OCI-LY1 (cell line): Measurements from ENCODE around the gene RAPGEF4.

Experiments used
- EZH2 ChIP-seq: fragments of 200-600 bp; sonication (generic), shearing (Covaris generic); IDR thresholded peaks from 2 replicates; pipeline ENCODE4 v1.8.0; 2017; ENCODE audit warnings: borderline replicate concordance, mixed run types, mild to moderate bottlenecking, antibody characterized with exemption, low read length, moderate library complexity, mixed read lengths
- TF ChIP-seq, protein P1 (sequence below): fragments of 200-600 bp; sonication (generic), shearing (Covaris generic); IDR thresholded peaks from 2 replicates; pipeline ENCODE4 v1.5.1; 2017; ENCODE audit warnings: mild to moderate bottlenecking, antibody characterized with exemption, low read length, moderate library complexity, mixed read lengths

DNA sequence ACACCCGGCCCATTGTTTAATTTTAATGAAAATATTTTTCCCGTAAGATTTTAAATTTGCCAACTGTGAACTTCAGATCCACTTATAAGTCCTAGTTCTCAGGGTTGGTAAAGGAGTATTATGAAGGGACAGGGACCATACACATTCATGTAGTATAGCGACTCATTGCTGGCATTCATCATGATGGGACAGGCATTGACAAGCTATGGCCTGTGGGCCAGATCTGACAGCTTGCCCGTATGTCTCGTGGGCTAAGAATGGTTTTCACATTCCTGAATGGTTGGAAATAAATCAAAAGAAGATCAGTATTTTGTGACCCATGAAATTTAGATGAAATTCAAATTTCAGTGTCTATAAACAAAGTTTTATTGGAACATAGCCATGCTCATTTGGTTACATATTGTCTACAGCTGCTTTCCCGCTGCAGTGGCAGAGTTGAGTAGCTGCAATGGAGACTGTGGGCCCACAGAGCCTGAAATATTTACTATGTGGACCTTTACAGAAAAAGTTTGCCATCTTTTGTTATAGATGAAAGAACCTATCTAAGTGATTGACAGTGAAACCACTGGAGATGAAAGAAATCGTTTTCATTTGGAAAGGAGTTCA lies 4.1 kb downstream of the RAPGEF4 start:
- TF ChIP-seq, protein P1, sequence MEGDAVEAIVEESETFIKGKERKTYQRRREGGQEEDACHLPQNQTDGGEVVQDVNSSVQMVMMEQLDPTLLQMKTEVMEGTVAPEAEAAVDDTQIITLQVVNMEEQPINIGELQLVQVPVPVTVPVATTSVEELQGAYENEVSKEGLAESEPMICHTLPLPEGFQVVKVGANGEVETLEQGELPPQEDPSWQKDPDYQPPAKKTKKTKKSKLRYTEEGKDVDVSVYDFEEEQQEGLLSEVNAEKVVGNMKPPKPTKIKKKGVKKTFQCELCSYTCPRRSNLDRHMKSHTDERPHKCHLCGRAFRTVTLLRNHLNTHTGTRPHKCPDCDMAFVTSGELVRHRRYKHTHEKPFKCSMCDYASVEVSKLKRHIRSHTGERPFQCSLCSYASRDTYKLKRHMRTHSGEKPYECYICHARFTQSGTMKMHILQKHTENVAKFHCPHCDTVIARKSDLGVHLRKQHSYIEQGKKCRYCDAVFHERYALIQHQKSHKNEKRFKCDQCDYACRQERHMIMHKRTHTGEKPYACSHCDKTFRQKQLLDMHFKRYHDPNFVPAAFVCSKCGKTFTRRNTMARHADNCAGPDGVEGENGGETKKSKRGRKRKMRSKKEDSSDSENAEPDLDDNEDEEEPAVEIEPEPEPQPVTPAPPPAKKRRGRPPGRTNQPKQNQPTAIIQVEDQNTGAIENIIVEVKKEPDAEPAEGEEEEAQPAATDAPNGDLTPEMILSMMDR: no peak
- no peak for TF ChIP-seq EZH2
